Activated CD4-positive, CD25-positive, alpha-beta regulatory T cell (primary cell): ENCODE results near the gene DTWD1.
"Not testable (repeated sequence)": the region's sequence is repeated elsewhere in the genome, so short reads cannot be mapped to it uniquely, and the experiment has no call there.

ENCODE experiments used
- DNase-seq, 4 experiments: peaks; one replicate each; lab custom pipeline; 2025; lab: John Stamatoyannopoulos, UW

The DTWD1 gene, protein sequence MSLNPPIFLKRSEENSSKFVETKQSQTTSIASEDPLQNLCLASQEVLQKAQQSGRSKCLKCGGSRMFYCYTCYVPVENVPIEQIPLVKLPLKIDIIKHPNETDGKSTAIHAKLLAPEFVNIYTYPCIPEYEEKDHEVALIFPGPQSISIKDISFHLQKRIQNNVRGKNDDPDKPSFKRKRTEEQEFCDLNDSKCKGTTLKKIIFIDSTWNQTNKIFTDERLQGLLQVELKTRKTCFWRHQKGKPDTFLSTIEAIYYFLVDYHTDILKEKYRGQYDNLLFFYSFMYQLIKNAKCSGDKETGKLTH

DNA sequence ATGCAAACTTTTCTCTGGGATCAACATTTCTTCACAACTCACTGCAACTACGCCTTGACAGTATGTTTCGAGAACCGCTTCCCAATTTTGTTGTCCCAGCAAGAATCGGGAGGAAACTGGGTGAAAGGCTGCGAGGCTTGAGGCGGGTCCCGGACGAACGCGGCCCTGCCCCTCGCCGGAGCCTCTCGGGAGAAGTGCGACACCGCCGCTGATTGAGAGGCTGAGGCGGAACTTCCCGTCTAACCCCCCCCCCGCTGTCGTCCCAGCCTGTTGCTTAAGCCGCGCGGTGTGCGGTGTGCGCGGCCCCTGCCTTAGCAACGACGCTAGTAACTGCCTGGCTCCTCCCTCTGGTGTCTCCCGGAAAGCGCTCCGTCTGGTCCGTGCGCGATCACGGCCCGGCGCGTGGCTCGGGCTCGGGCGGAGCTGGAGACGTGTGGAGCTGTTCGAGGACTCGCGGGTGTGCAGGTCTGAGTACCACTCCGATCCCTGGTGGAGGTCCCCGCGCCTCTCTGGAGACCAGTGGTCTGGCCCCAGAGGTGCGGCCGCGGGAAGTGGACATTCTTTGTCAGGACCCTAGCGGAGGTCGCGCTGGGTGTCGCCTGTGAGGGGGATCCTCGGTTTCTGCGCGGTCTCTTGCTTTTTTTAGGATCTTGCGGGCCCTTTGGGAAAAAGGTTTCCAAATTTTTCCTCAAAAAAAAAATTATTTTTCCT lies at the start of gene DTWD1, which contains the start of gene FAM227B:
DTWD1 (plus strand) TSS at position 391 of the 711 bp plus-strand sequence. CDS start 4,120 bp downstream, outside the sequence.
FAM227B (minus strand) TSS at position 161 of the 711 bp plus-strand sequence. CDS start 5,647 bp downstream, outside the sequence.
- peak; percentile 73 to 91 (median 86) for DNase-seq

DNA sequence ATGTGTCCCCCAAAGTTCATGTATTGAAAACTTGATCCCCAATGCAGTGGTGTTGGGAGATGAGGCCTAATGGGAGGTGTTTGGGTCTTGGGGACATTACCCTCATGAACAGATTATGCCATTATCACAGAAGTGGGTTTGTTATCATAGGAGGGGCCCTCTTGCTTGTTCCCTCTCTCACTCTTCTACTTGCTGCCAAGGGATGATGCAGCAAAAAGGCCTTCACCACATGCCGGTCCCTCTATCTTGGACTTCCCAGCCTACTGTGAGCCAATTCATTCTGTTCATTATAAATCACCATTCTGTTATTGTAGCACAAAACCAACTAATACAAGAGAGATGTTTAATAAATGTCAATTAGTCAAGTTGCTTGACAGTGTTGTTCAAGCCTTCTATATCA lies 47.4 kb upstream of the DTWD1 start:
- DNase-seq, result no peak

- no peak for DNase-seq
Observed at GRCh38 chr15:49589030-49589429, 31.8 kb upstream of the DTWD1 start.

GRCh38 chr15:49592829-49593316 lies 28.0 kb upstream of the DTWD1 start:
- not testable (repeated sequence) for DNase-seq

GRCh38 chr15:49604625-49605409 lies 16.0 kb upstream of the DTWD1 start:
- DNase-seq, result no peak

DNA sequence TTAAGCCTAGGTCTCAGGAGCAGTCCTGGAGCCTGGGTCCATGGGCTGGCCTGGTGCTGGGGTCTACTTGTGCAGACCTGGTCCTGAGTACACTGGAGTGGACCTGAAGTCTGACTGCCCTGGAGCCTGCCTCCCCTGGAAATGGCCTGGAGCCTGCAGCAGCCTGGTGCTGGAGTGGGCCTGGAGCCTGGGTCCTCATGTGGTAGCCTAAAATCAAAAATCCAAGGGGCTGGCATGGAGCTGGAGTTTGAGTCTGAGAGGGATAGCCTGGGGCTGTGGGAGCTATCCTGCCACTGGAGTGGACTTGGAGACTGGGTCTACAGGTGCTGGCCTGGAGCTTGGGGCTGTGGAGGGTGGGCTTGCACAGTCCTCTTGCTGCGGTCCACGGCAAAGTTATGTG lies 15.3 kb upstream of the DTWD1 start:
- DNase-seq, result no peak

- DNase-seq, result no peak
Observed at GRCh38 chr15:49606594-49606993, 14.3 kb upstream of the DTWD1 start.

- DNase-seq, result no peak
Observed at GRCh38 chr15:49610157-49610918, 10.5 kb upstream of the DTWD1 start.

GRCh38 chr15:49612240-49612639 lies 8.6 kb upstream of the DTWD1 start:
- not testable (repeated sequence) for DNase-seq

DNA sequence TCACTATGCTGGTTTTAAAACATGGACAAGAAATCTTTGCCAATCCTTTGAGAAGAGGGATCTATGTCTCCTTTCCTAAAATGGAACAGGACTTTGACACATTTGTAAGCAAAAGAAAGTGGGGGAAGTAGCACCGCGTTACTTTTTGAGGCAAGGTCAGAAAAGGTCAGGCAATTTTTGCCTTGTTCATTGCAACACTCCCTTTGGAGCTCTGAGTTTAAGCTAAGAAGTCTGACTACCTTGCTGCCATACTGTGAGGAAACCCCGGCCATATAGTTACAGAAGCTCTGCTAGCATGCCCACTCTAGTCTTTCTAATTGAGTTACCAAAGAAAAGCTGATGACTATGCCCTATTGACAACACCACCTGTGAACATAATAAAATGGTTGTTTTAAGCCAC lies 1.6 kb upstream of the DTWD1 start:
- no peak for DNase-seq

- DNase-seq, result no peak
Observed at GRCh38 chr15:49620199-49620598, 649 bp upstream of the DTWD1 start.

DNA sequence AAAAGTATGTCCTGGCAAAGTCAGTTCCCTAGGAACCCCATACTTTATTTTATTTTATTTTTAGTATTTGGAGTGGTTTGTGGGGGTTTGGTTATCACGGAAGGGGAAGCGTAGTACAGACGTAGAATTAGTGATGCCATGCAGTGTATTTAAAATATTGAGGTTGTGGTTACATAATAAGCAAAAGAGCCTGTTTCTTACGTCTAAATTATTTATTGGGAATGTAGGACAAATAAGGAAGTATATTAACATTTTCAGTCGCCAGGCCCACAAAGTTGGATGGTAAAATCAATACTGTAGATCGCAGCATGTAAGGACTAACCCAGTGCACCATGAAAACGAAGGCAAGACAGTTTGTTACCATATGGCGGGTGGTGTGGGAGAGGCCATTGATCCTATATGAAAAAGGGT lies 558 bp downstream of the DTWD1 start:
- DNase-seq, result no peak

- DNase-seq, result no peak
Observed at GRCh38 chr15:49621887-49622286, 1.0 kb downstream of the DTWD1 start.

- no peak for DNase-seq
Observed at GRCh38 chr15:49622561-49622960, 1.7 kb downstream of the DTWD1 start.

DNA sequence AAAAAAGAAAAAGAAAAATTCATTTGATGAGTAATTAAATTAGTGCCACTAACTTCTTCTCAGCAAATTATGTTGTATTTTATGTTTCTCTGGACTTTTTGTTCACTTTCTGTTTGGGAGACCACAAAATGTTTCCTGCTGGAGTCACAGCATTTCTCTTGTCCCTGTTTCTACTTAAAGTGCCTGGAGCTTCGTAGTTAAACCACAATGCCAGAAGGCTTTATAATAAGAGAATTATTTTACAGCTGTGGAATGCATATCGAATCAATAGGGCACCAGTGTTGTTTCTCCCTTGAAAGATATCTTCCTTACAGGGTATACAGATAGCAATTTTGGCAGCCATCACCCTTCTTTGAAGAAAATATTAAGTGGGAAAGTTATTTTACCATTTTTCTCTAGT lies 3.2 kb downstream of the DTWD1 start:
- no peak for DNase-seq

DNA sequence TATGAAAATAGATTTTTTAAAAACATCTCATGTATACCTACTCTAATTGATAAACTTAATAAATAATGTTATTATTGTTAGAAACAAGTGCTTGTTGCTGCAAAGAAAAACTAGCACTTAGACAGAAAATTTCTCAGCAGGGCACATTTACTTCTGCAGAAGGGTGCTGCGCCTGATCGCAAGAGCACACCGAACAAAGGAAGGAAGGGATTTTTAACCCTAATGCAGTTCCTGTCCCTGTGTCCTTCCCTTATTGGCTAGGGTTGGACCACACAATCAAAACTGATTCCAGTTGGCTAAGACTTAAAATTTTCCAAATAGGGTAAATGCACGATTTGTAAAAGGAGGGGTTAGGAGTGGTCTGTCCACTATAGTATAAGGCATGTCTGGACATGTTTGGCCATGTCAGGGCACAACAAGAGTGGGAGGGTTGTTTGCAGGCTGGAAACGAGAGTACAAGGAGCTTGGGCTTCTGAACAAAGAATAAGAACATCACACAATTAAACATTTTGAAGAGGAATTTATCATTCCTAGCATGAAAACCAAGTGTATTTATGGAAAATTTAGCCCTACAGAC lies 4.7 kb downstream of the DTWD1 start:
- no peak for DNase-seq

DNA sequence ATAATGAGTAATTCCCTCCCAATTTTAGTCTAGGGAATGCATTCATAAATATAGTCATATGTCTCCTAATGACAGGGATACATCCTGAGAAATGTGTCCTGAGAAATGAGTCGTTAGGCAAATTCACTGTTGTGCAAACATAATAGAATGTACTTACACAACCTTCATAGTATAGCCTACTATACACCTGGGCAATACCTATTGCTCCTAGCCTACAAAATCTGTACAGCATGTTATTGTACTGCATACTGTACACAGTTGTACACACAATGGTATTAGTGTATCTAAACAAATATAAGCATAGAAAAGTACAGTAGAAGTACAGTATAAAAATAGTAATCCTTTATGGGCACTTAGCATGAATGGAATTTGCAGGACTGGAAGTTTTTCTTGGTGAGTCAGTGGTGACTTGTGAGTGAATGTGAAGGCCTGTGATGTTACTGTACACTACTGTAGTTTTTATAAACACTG lies 6.6 kb downstream of the DTWD1 start:
- no peak for DNase-seq

DNA sequence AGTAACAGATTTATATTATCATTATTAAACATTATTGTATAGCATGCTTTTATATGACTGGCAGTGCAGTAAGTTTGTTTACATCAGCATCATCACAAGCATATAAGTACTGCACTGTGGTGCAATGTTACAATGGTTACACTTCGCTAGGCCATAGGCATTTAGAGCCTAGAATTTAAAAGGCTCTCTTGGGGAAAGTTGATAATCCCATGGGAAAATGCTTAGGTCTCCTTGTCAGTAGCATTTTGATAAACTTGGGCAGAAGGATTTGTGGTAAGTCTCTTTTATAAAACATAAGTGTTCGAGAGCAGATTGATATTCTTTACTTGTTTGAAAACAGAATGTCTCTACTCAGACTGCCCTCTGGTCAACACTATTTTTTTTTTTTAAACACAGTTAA lies 7.5 kb downstream of the DTWD1 start:
- no peak for DNase-seq

DNA sequence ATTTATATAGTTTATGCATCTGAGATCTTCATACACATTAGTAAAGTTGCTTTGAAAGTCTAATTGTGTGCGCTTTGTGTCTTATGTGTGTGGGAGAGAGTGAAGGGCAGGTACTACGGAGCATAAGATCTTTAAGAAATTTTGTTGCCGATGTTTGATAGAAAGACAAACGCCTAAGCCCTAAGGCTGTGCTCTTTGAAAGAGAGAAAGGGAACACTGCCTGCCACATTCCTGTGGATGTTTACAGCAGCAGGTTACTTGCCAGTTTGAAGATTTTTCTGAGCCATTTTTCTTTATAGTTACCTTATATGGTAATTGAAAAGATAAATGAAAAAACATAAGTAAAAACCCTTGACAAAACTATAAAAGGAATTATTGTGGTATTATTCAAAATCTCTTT lies 17.0 kb downstream of the DTWD1 start:
- no peak for DNase-seq

- no peak for DNase-seq
Observed at GRCh38 chr15:49644364-49644794, 23.5 kb downstream of the DTWD1 start.

DNA sequence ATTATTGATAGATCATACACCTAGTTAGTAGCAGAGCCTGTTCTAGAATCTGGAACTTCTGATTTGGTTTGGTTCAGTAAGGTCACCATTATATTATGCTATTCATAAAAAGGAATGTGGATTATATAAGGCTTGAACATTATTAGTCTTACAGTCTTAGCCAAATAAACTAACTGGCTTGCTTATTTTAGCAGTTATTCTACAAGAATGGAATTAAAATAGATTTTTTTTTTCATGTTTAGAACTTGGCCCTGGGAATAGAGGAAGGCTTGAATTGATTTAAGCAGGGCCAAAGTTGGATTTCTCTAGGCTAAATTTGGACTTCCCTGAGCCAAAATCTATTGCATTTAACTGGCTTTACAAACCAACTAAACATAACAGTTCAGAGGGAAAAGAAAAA lies 24.4 kb downstream of the DTWD1 start:
- DNase-seq, result no peak
